ENCODE results near the gene GSTP1. TPM values are rescaled to one million over a fixed set of nuclear protein-coding genes. Genes with fewer than 3 reads are reported as not detected.

The GSTP1 gene
- total and polyA plus RNA-seq, 9 of the 15 experiments (the other 6 are each of a cell fraction or from before 2014, with no cell fraction given): 592 to 2,150 (median 1,204) TPM

- Histone ChIP-seq H3K4me1 (replicated peaks in 1 of 2; ENCODE audit: control insufficient read depth in 2 of 2, insufficient read depth in 2 of 2, low read length in 2 of 2) (peaks cover 10 to 67% of the 10 kb centered on the region in 2 experiments), H3K79me2 (ENCODE audit: control insufficient read depth, insufficient read depth, low read length) (no peaks in the 10 kb centered on the region), H3K9me1 (ENCODE audit: control insufficient read depth, insufficient read depth, low read length) (no peaks in the 10 kb centered on the region), H3K36me3 (ENCODE audit: control insufficient read depth, insufficient read depth, low read length) (peaks cover 15% of the 10 kb centered on the region; the same call in 1 of the 3 replicates), H3K27me3 (ENCODE audit: control insufficient read depth in 2 of 2, insufficient read depth in 2 of 2, low read length in 2 of 2) (no peaks in the 10 kb centered on the region), H3K9me3 (replicated peaks; ENCODE audit: control insufficient read depth, insufficient read depth, low read depth, low read length) (no peaks in the 10 kb centered on the region), H2AFZ (ENCODE audit: low read depth, low read length) (peak within 1 kb of the TSS; percentile 98), H3K27ac (ENCODE audit: extremely low read depth, low read depth, low read length) (peak within 1 kb of the TSS; percentile 88), H4K20me1 (replicated peaks; ENCODE audit: control insufficient read depth, insufficient read depth, low read length) (no peaks in the 10 kb centered on the region), H3K9ac (ENCODE audit: insufficient read depth in 1 of 2, low read depth in 2 of 2, low read length in 2 of 2) (peak within 1 kb of the TSS; percentile 81 to 98), H3K4me3 (peak within 1 kb of the TSS; percentile 71), H3K4me2 (ENCODE audit: insufficient read depth, low read length) (peak within 1 kb of the TSS; percentile 93)
- ChIA-PET CTCF (ENCODE audit: low intra/inter-chr PET ratio) (interaction anchor here (0.5 to 1.2 kb wide), 6 partner anchors 16 to 72 kb away, joined by 3 to 4 read pairs (median 3); partner anchors contain the start of gene NDUFV1), POLR2A (interaction anchor here (0.5 to 5.2 kb wide), 16 partner anchors 9 to 684 kb away, joined by 3 to 36 read pairs (median 4); partner anchors contain the start of gene PPP1CA)
- FAIRE-seq (peak; percentile 57), DNase-seq (ENCODE audit: extremely low read depth in 1 of 4, low spot score in 3 of 4) (peak; percentile 75 to 95 (median 79)), ATAC-seq (peak; percentile 75)
- in situ Hi-C loops (cut with MboI) (no loop called here), intact Hi-C loops (cut with micrococcal nuclease) (loop anchor here (2.0 to 5.0 kb wide), 2 partner anchors 57 to 68 kb away; no protein-coding TSS in a partner anchor)
- no TSS peak for BruUV-seq (replicated peaks)
- WGBS (ENCODE audit: insufficient coverage, low coverage, missing lambda C conversion rate): under 1% methylated on average over 64 of the region's 102 CpGs
- TF ChIP-seq SPI1 (IDR thresholded peaks at IDR 0.05; ENCODE audit: borderline replicate concordance, low read depth, low read length) (no peak), NCOA4 (IDR thresholded peaks at IDR 0.05; ENCODE audit: partially characterized antibody) (no peak), SMARCA4 (IDR thresholded peaks at IDR 0.05) (no peak), CSDE1 (IDR thresholded peaks at IDR 0.05) (no peak), HLTF (IDR thresholded peaks at IDR 0.05) (no peak), SMAD1 (IDR thresholded peaks at IDR 0.05; ENCODE audit: low read depth, low read length, partially characterized antibody) (no peak), ZNF239 (CRISPR knock-in tag; IDR thresholded peaks at IDR 0.05) (peak; percentile 27; the same call in 1 of the 2 replicates), FOXP1 (CRISPR knock-in tag; IDR thresholded peaks at IDR 0.05) (peak; percentile 98), MTF1 (CRISPR knock-in tag; IDR thresholded peaks at IDR 0.05; ENCODE audit: borderline replicate concordance) (no peak), AFF4 (CRISPR knock-in tag; IDR thresholded peaks at IDR 0.05) (0 out of 2 replicates have a peak, but pooled peaks have one; percentile 69), SRSF9 (IDR thresholded peaks at IDR 0.05; ENCODE audit: borderline replicate concordance, low read depth, low read length) (no peak), BCOR (IDR thresholded peaks at IDR 0.05) (peak; percentile 83)
- TF ChIP-seq, protein P1, sequence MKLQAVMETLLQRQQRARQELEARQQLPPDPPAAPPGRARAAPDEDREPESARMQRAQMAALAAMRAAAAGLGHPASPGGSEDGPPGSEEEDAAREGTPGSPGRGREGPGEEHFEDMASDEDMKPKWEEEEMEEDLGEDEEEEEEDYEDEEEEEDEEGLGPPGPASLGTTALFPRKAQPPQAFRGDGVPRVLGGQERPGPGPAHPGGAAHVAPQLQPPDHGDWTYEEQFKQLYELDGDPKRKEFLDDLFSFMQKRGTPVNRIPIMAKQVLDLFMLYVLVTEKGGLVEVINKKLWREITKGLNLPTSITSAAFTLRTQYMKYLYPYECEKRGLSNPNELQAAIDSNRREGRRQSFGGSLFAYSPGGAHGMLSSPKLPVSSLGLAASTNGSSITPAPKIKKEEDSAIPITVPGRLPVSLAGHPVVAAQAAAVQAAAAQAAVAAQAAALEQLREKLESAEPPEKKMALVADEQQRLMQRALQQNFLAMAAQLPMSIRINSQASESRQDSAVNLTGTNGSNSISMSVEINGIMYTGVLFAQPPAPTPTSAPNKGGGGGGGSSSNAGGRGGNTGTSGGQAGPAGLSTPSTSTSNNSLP (IDR thresholded peaks at IDR 0.05; ENCODE audit: borderline replicate concordance, low read depth, low read length): no peak
- TF ChIP-seq, protein P2, sequence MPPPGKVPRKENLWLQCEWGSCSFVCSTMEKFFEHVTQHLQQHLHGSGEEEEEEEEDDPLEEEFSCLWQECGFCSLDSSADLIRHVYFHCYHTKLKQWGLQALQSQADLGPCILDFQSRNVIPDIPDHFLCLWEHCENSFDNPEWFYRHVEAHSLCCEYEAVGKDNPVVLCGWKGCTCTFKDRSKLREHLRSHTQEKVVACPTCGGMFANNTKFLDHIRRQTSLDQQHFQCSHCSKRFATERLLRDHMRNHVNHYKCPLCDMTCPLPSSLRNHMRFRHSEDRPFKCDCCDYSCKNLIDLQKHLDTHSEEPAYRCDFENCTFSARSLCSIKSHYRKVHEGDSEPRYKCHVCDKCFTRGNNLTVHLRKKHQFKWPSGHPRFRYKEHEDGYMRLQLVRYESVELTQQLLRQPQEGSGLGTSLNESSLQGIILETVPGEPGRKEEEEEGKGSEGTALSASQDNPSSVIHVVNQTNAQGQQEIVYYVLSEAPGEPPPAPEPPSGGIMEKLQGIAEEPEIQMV (tag; conservative IDR thresholded peaks at IDR 0.05; ENCODE audit: low read depth): no peak
Observed at GRCh38 chr11:67629386-67630227, 46.0 kb downstream of the GSTP1 start, which contains the start of gene NUDT8. NUDT8 (minus strand) TSS chr11:67629937; CDS start chr11:67629911, 26 bp downstream.
